ENCODE results near the gene APOBEC3C. TPM values are rescaled to one million over a fixed set of nuclear protein-coding genes. Genes with fewer than 3 reads are reported as not detected.

APOBEC3C gene
- total RNA-seq, 2 experiments from 2014 or later: 13.9 to 14.8 TPM

DNA sequence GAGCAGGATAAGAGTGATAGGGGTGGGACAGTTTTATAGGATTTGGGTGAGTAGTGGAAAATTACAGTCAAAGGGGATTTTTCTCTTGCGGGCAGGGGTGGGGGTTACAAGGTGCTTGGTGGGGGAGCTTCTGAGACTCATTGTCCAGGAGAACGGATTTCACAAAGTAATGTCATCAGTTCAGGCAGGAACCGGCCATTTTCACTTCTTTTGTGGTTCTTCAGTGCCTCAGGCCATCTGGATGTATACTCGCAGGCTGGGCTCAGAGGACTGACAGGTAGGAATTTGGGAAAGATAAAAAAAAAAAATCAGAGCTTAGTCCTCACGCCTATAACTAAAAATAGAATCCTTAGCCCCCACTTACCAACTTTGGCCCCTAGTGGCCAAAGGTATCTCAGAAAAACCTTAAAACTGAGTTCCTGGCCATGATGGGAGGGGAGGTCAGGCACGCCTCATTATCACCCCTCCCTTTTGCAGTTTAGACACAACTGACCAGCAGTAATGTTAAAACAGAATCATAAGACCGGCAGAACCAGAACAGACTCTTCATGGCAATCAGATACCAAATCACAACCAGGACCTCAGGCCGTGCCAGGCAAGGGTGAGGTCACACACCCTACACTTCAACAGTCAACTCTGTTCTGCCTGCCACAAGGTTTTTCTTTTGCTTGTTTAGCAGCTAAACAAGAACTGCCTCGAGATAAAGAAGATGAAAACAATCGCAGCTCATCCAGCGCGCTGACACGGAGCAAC, 54.2 kb downstream of the APOBEC3C start:
- Mint-ChIP-seq H3K36me3 (ENCODE audit: low read depth) (no peaks in the 10 kb centered on the region), H3K9me3 (no peaks in the 10 kb centered on the region), H3K27me3 (no peaks in the 10 kb centered on the region), H3K4me3 (no peak overlapping the region), H3K4me1 (ENCODE audit: low read depth) (no peaks in the 10 kb centered on the region), H3K27ac (no peak overlapping the region)
- H3K27me3 ChIP-seq (ENCODE audit: control insufficient read depth in 1 of 2, insufficient read depth in 2 of 2, low read length in 2 of 2): no peaks in the 10 kb centered on the region
- ChIA-PET POLR2A (no interaction called here), CTCF (no interaction called here)
- no peaks in the 10 kb centered on the region for H3K9me3 ChIP-seq (ENCODE audit: control insufficient read depth in 1 of 2, insufficient read depth in 1 of 2, low read length in 2 of 2)
- intact Hi-C loops (cut with DNase I, micrococcal nuclease): no loop called here
- ATAC-seq (ENCODE audit: poor library complexity) (no peak), DNase-seq (no peak)
- no peaks in the 10 kb centered on the region for H3K36me3 ChIP-seq (ENCODE audit: insufficient read depth, low read length)
- no peak overlapping the region for H3K27ac ChIP-seq (ENCODE audit: low read depth in 1 of 2, low read length in 2 of 2)
- TF ChIP-seq, protein P1, sequence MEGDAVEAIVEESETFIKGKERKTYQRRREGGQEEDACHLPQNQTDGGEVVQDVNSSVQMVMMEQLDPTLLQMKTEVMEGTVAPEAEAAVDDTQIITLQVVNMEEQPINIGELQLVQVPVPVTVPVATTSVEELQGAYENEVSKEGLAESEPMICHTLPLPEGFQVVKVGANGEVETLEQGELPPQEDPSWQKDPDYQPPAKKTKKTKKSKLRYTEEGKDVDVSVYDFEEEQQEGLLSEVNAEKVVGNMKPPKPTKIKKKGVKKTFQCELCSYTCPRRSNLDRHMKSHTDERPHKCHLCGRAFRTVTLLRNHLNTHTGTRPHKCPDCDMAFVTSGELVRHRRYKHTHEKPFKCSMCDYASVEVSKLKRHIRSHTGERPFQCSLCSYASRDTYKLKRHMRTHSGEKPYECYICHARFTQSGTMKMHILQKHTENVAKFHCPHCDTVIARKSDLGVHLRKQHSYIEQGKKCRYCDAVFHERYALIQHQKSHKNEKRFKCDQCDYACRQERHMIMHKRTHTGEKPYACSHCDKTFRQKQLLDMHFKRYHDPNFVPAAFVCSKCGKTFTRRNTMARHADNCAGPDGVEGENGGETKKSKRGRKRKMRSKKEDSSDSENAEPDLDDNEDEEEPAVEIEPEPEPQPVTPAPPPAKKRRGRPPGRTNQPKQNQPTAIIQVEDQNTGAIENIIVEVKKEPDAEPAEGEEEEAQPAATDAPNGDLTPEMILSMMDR (IDR thresholded peaks at IDR 0.05): no peak
- H3K4me3 ChIP-seq (ENCODE audit: low read length): no peak overlapping the region
- peaks cover 9% of the 10 kb centered on the region for H3K4me1 ChIP-seq (ENCODE audit: insufficient read depth, low read length)

Other genes starting within 250 kb of the APOBEC3C start
- gene DNAL4, start 220.1 kb upstream of the APOBEC3C start, total RNA-seq: 1 to 10 TPM; 1.9 to 2.7 TPM
- gene NPTXR, start 170.2 kb upstream of the APOBEC3C start, total RNA-seq: 1 to 10 TPM; 4.2 to 4.6 TPM
- gene CBX6, start 142.0 kb upstream of the APOBEC3C start, total RNA-seq: 10 to 100 TPM; 41.6 to 42.8 TPM
- gene APOBEC3A, start 56.6 kb upstream of the APOBEC3C start, total RNA-seq: 1 to 10 TPM in 1 of 2 experiments, under 1 TPM in 1; 0.74 to 1.6 TPM
- not detected for gene APOBEC3B, start 31.9 kb upstream of the APOBEC3C start, total RNA-seq
- gene APOBEC3D, start 6.9 kb downstream of the APOBEC3C start, total RNA-seq: 1 to 10 TPM; 7.4 to 8.0 TPM
- 1 to 10 TPM; 4.3 to 6.5 TPM for gene APOBEC3F, start 26.6 kb downstream of the APOBEC3C start, total RNA-seq
- 10 to 100 TPM; 18.8 to 20.6 TPM for gene APOBEC3G, start 63.0 kb downstream of the APOBEC3C start, total RNA-seq
- under 1 TPM; 0.67 to 0.85 TPM for gene APOBEC3H, start 83.0 kb downstream of the APOBEC3C start, total RNA-seq
- gene CBX7, start 138.4 kb downstream of the APOBEC3C start, total RNA-seq: 10 to 100 TPM; 48.6 to 49.1 TPM
- under 1 TPM; 0.45 to 0.69 TPM for gene PDGFB, start 230.7 kb downstream of the APOBEC3C start, total RNA-seq